T1000 (cell line): Measurements from ENCODE around the gene C1GALT1.
"Not testable (repeated sequence)": the region's sequence is repeated elsewhere in the genome, so short reads cannot be mapped to it uniquely, and the experiment has no call there.

Experiments
- DNase-seq: peaks from one replicate; lab custom pipeline; 2025; ENCODE audit warnings: mixed read lengths; lab: John Stamatoyannopoulos, UW

Gene C1GALT1

GRCh38 chr7:7169296-7169695, 13.0 kb upstream of the C1GALT1 start:
- DNase-seq: no peak

- no peak for DNase-seq
Measured at GRCh38 chr7:7173956-7174632, 8.2 kb upstream of the C1GALT1 start.

GRCh38 chr7:7175075-7175695, 7.2 kb upstream of the C1GALT1 start:
- DNase-seq: no peak

- DNase-seq: no peak
Measured at GRCh38 chr7:7176406-7177043, 5.8 kb upstream of the C1GALT1 start.

GRCh38 chr7:7177044-7177517, 5.3 kb upstream of the C1GALT1 start:
- DNase-seq: no peak

- DNase-seq: no peak
Measured at GRCh38 chr7:7178081-7178480, 4.3 kb upstream of the C1GALT1 start.

GRCh38 chr7:7178906-7179305, 3.4 kb upstream of the C1GALT1 start:
- DNase-seq: no peak

GRCh38 chr7:7180725-7181449, 1.5 kb upstream of the C1GALT1 start:
- DNase-seq: no peak

- no peak for DNase-seq
Measured at GRCh38 chr7:7181519-7182155, 707 bp upstream of the C1GALT1 start.

GRCh38 chr7:7183061-7183837, 905 bp downstream of the C1GALT1 start:
- no peak for DNase-seq

GRCh38 chr7:7183838-7184463, 1.6 kb downstream of the C1GALT1 start:
- DNase-seq: no peak

GRCh38 chr7:7185371-7185989, 3.1 kb downstream of the C1GALT1 start:
- no peak for DNase-seq

- DNase-seq: no peak
Measured at GRCh38 chr7:7188091-7188490, 5.7 kb downstream of the C1GALT1 start.

- DNase-seq: no peak
Measured at GRCh38 chr7:7188742-7189141, 6.4 kb downstream of the C1GALT1 start.

GRCh38 chr7:7190142-7190541, 7.8 kb downstream of the C1GALT1 start:
- DNase-seq: no peak

- no peak for DNase-seq
Measured at GRCh38 chr7:7191137-7191536, 8.8 kb downstream of the C1GALT1 start.

GRCh38 chr7:7192798-7193788, 10.7 kb downstream of the C1GALT1 start:
- not testable (repeated sequence) for DNase-seq

GRCh38 chr7:7199592-7199991, 17.2 kb downstream of the C1GALT1 start:
- DNase-seq: not testable (repeated sequence)

- not testable (repeated sequence) for DNase-seq
Measured at GRCh38 chr7:7200255-7200654, 17.9 kb downstream of the C1GALT1 start.
